ENCODE data around the gene ATAD2B. TPM values are rescaled to one million over a fixed set of nuclear protein-coding genes. Genes with fewer than 3 reads are reported as not detected.

ATAD2B gene
- total RNA-seq, 2 donors from 2014 or later, result 16.1 to 16.7 TPM

GRCh38 chr2:23861952-23862351, 65.0 kb downstream of the ATAD2B start:
- no peak for DNase-seq (ENCODE audit: low spot score in 2 of 2)
- Mint-ChIP-seq H3K36me3 (peaks cover 0 to 3% of the 10 kb centered on the region in 2 donors), H3K9me3 (no peaks in the 10 kb centered on the region), H3K27ac (no peak overlapping the region)
- no peak for ATAC-seq

GRCh38 chr2:23859983-23860382, 66.9 kb downstream of the ATAD2B start:
- no peak for ATAC-seq
- Mint-ChIP-seq H3K9me3 (no peaks in the 10 kb centered on the region), H3K27ac (peak overlapping the region in 1 of 2 donors; percentile 23), H3K36me3 (peaks cover 0 to 6% of the 10 kb centered on the region in 2 donors)
- no peak for DNase-seq (ENCODE audit: low spot score in 2 of 2)

GRCh38 chr2:23859234-23859633, 67.7 kb downstream of the ATAD2B start:
- no peaks in the 10 kb centered on the region for H3K9me3 Mint-ChIP-seq
- H3K27ac Mint-ChIP-seq, result no peak overlapping the region
- no peak for ATAC-seq
- DNase-seq (ENCODE audit: low spot score in 2 of 2), result no peak
- H3K36me3 Mint-ChIP-seq, result peaks cover 0 to 9% of the 10 kb centered on the region in 2 donors

DNA sequence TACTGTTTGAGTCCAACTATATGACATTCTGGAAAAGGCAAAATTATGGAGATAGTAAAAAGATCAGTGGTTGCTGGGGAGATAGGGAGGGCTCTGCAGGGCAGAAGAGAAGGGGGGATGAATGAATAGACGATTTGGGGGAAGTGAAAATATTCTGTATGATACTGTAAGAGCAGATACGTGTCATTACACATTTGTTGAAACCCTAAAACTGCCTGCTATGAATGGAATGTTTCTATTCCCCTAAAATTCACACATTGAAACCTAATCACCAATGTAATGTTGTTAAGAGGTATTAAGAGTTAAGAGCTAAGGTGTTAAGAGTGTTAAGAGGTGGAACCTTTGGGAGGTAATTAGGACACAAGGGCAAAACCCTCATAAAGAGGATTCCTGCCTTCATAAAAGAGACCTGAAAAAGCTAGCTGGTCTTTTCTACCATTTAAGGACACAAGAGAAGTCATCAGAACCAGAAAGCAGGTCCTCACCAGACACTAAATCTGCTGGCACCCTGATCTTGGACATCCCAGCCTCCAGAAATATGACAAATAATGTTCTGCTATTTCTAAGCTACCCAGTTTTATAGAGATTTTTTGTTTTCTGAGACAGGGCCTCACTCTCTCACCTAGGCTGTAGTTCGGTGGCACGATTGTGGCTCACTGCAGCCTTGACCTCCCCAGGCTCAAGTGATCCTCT, 76.2 kb downstream of the ATAD2B start:
- ATAC-seq, result no peak
- no peaks in the 10 kb centered on the region for H3K9me3 Mint-ChIP-seq
- DNase-seq (ENCODE audit: low spot score in 2 of 2), result no peak
- H3K27ac Mint-ChIP-seq, result no peak overlapping the region
- H3K36me3 Mint-ChIP-seq, result peaks cover 0 to 9% of the 10 kb centered on the region in 2 donors

DNA sequence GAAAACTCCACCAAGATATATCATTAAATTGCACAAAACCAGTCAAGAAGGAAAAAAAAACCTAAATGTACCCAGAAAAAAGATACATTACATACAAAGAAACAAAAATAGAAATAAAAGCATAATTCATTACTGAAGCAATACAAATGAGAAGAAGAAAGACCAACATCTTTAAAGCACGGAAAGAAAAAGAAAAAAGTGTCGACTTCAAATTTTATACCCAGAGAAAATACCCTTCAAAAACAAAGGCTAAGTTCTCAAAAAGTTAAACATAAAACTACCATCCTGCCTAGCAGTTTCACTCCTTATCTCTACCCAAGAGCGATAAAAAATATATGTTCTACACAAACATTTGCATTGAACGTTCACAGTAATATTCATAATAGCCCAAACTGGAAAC, 82.0 kb downstream of the ATAD2B start:
- ATAC-seq, result no peak
- Mint-ChIP-seq H3K36me3 (peaks cover 9 to 16% of the 10 kb centered on the region in 2 donors), H3K27ac (no peak overlapping the region), H3K9me3 (peaks cover 0 to 5% of the 10 kb centered on the region in 2 donors)
- DNase-seq (ENCODE audit: low spot score in 2 of 2), result no peak

- ATAC-seq (no peak), DNase-seq (ENCODE audit: low spot score in 2 of 2) (no peak)
- H3K36me3 Mint-ChIP-seq, result peaks cover 9 to 16% of the 10 kb centered on the region in 2 donors
- peaks cover 0 to 5% of the 10 kb centered on the region in 2 donors for H3K9me3 Mint-ChIP-seq
- peak overlapping the region in 1 of 2 donors; percentile 28 for H3K27ac Mint-ChIP-seq
These were observed 83.6 kb downstream of the ATAD2B start for GRCh38 chr2:23843051-23843976.

DNA sequence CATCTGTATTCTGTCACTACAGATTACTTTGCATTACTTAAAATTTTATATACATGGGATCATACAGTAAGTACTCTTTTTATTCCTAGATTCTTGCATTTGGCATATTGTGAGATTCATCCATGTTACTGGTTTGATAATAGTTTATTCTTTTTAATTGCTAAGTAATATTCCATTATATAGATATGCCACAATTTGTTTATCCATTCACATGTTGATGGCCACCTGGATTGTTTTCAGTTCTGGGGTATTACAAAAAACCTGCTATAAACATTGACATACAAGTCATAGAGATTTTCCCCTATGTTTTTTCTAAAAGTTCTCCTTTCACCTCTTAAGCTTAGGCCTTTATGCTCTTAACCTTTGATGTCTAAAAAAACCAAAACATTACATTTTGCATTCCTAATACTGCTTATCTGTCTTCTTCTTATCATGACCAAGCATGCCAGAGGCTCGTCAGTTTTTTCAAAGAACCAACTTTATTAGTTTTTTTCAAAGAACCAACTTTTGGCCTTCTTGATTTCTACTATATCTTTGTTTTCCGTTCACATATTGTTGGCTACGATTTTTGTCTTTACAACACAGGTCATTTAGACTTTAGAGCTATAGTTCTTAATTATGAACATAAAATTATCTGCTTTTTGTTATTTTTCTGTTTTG, 86.9 kb downstream of the ATAD2B start:
- Mint-ChIP-seq H3K27ac (no peak overlapping the region), H3K36me3 (peaks cover 9 to 16% of the 10 kb centered on the region in 2 donors), H3K9me3 (peaks cover 0 to 5% of the 10 kb centered on the region in 2 donors)
- DNase-seq (ENCODE audit: low spot score in 2 of 2) (no peak), ATAC-seq (no peak)

DNA sequence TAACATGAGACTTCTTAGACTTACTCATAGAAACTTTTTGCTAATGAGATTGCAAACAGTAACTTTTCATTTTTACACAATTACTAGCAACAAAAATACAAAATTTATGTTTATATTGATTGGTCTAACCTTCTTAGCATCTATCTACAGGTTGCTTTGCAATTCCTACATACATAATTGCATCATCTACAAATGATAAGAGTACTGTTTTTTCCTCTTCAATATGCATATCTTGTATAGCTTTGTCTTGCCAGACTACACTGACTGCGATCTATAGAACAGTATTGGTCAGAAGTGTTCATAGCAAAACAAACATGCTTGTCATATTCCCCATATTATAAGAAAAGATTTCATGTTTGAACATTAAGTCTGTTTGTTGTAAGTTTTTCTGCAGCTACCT, 87.9 kb downstream of the ATAD2B start:
- ATAC-seq, result no peak

DNA sequence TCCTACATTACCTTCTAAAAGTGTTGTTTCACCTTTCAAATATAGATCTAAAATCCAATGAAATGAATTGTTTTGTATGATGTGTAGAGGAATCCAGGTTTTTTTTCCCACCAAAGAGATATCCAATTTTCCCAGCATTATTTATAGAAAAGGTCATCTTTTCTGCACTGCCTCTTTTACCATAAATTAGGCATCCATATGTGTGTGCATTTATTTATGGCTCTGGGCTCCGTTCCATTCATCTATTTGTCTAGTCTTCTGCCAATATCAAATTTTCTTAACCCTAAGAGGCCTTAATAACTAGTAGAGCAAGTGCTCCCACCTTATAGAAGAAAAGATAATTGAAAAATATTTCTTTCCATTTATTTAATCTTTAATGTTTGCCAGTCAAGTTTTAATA, 88.3 kb downstream of the ATAD2B start:
- Mint-ChIP-seq H3K9me3 (no peaks in the 10 kb centered on the region), H3K27ac (no peak overlapping the region), H3K36me3 (peaks cover 0 to 7% of the 10 kb centered on the region in 2 donors)
- DNase-seq (ENCODE audit: low spot score in 2 of 2) (no peak), ATAC-seq (no peak)

More for the DNA sequence above, 87.9 kb downstream of the ATAD2B start:
- no peak overlapping the region for H3K27ac Mint-ChIP-seq
- no peak for DNase-seq (ENCODE audit: low spot score in 2 of 2)
- H3K9me3 Mint-ChIP-seq, result no peaks in the 10 kb centered on the region
- H3K36me3 Mint-ChIP-seq, result peaks cover 0 to 8% of the 10 kb centered on the region in 2 donors

DNA sequence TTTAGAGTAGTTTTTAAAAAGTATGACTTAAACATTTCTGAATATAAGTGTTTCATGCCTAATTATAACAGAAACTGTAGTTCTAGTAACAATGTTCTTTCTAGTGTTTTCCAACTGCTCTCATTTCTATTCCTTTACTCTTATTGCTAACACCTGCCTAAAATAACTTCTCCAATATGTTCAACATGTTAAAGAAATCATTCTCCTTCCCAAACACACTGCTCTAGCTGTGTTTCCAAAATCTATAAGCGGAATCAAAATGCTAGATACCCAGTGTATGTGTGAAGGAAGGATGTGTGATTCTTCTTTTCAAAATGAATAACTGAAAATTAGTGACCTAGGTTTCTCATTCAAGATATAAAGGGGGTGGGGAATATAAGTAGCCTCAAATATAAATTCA, 89.1 kb downstream of the ATAD2B start:
- no peaks in the 10 kb centered on the region for H3K36me3 Mint-ChIP-seq
- ATAC-seq (no peak), DNase-seq (ENCODE audit: low spot score in 2 of 2) (no peak)
- no peaks in the 10 kb centered on the region for H3K9me3 Mint-ChIP-seq
- H3K27ac Mint-ChIP-seq, result no peak overlapping the region

GRCh38 chr2:23836971-23837565, 89.9 kb downstream of the ATAD2B start:
- ATAC-seq, result no peak
- Mint-ChIP-seq H3K9me3 (no peaks in the 10 kb centered on the region), H3K27ac (no peak overlapping the region), H3K36me3 (no peaks in the 10 kb centered on the region)
- DNase-seq (ENCODE audit: low spot score in 2 of 2), result no peak

DNA sequence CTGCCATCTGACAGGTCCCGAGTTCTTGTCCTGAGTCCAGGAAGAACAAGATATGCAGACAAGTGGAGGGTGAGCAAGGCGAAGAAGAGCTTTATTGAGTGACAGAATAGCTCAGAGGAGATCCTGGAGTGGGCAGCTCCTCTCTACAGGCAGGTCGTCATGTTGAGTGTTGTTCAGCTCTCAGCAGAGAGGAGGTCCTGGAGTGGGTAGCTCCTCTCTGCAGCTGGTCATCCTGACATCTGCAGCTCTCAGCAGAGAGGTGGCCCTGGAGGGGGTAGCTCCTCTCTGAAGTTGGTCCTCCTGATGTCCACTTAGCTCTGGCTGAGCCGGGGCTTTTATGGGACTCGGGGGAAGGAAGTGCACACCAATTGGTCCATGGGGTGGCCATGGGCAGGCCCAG, 90.4 kb downstream of the ATAD2B start:
- no peaks in the 10 kb centered on the region for H3K36me3 Mint-ChIP-seq
- H3K9me3 Mint-ChIP-seq, result no peaks in the 10 kb centered on the region
- ATAC-seq (no peak), DNase-seq (ENCODE audit: low spot score in 2 of 2) (no peak)
- H3K27ac Mint-ChIP-seq, result no peak overlapping the region

GRCh38 chr2:23835988-23836387, 90.9 kb downstream of the ATAD2B start:
- H3K27ac Mint-ChIP-seq, result no peak overlapping the region
- H3K9me3 Mint-ChIP-seq, result no peaks in the 10 kb centered on the region
- ATAC-seq (no peak), DNase-seq (ENCODE audit: low spot score in 2 of 2) (no peak)
- no peaks in the 10 kb centered on the region for H3K36me3 Mint-ChIP-seq

- no peaks in the 10 kb centered on the region for H3K36me3 Mint-ChIP-seq
- no peak overlapping the region for H3K27ac Mint-ChIP-seq
- ATAC-seq, result no peak
- no peak for DNase-seq (ENCODE audit: low spot score in 2 of 2)
- H3K9me3 Mint-ChIP-seq, result no peaks in the 10 kb centered on the region
These were observed 91.5 kb downstream of the ATAD2B start for GRCh38 chr2:23835423-23835822.

DNA sequence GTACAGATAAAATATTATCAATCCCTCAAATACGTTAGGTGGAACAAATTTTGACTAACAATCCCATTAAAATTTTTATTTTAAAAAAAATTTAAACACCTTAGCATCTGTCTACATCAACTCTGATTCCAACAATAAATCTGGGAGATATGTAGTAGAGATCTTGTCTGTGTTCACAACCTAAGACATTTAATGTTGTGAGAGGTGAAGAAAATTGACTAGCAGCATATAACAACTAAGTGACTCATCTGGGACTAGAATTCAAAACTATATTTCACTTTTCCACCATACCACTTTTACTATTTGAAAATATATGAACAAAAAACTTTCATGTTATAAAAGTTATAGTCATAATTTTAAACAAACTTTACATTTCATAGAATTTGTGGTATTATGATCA, 97.9 kb downstream of the ATAD2B start:
- Mint-ChIP-seq H3K9me3 (no peaks in the 10 kb centered on the region), H3K36me3 (no peaks in the 10 kb centered on the region), H3K27ac (peak overlapping the region; percentile 51 to 55)
- no peak for ATAC-seq
- DNase-seq (ENCODE audit: low spot score in 2 of 2), result no peak

GRCh38 chr2:23828256-23828980, 98.5 kb downstream of the ATAD2B start:
- H3K27ac Mint-ChIP-seq, result peak overlapping the region in 1 of 2 donors; percentile 51
- no peak for DNase-seq (ENCODE audit: low spot score in 2 of 2)
- H3K9me3 Mint-ChIP-seq, result no peaks in the 10 kb centered on the region
- no peak for ATAC-seq
- H3K36me3 Mint-ChIP-seq, result no peaks in the 10 kb centered on the region

Measured in activated naive CD4-positive, alpha-beta T cell treated with anti-CD3 and anti-CD28 coated beads, Interleukin-2, amount 50 U/mL, for 72 hours (primary cell).